Head of caudate nucleus (tissue), 42 donors: ENCODE data around the gene RPL28.
"Not testable (repeated sequence)": the region's sequence is repeated elsewhere in the genome, so short reads cannot be mapped to it uniquely, and the experiment has no call there.

ENCODE experiments used
- DNase-seq, 42 donors: peaks; one replicate each; pipeline versions ENCODE4 v3.0.0 to v3.0.0-alpha.2; 2020 to 2021; ENCODE audit warnings: mixed read lengths in 7 of 42
- intact Hi-C: fragments of 100-400 bp; cut with DNase I; formaldehyde crosslinking; loops from one replicate; pipeline ENCODE4 v1.15.0; 2022

RPL28 gene

GRCh38 chr19:55440411-55441105 lies 54.8 kb downstream of the RPL28 start:
- DNase-seq, result peak in 3 of 42 donors; percentile 19 to 41 (median 25)
- intact Hi-C loops, result no loop called here

- intact Hi-C loops, result no loop called here
- DNase-seq, result no peak
These were observed 55.6 kb downstream of the RPL28 start for GRCh38 chr19:55441319-55441691.

GRCh38 chr19:55441692-55442321 lies 56.1 kb downstream of the RPL28 start:
- intact Hi-C loops, result no loop called here
- DNase-seq, result peak in 22 of 42 donors; percentile 34 to 84 (median 58)

GRCh38 chr19:55442372-55442961 lies 56.7 kb downstream of the RPL28 start:
- peak in 13 of 42 donors; percentile 31 to 67 (median 54) for DNase-seq
- intact Hi-C loops, result no loop called here

- peak in 36 of 42 donors; percentile 42 to 82 (median 65) for DNase-seq
- intact Hi-C loops, result no loop called here
These were observed 57.5 kb downstream of the RPL28 start, which contains the start of gene SHISA7 for GRCh38 chr19:55443045-55443823. Gene SHISA7 (minus strand): TSS chr19:55443300. CDS start chr19:55442863, 437 bp downstream.

GRCh38 chr19:55443824-55444480 lies 58.2 kb downstream of the RPL28 start:
- no peak for DNase-seq
- intact Hi-C loops, result no loop called here

- peak in 8 of 42 donors; percentile 51 to 70 (median 59) for DNase-seq
- intact Hi-C loops, result no loop called here
These were observed 58.9 kb downstream of the RPL28 start for GRCh38 chr19:55444646-55445045.

- intact Hi-C loops, result no loop called here
- DNase-seq, result no peak
These were observed 60.3 kb downstream of the RPL28 start for GRCh38 chr19:55446060-55446459.

GRCh38 chr19:55447421-55448174 lies 61.9 kb downstream of the RPL28 start:
- intact Hi-C loops, result no loop called here

GRCh38 chr19:55448175-55448490 lies 62.4 kb downstream of the RPL28 start:
- intact Hi-C loops, DNase-seq: not testable (repeated sequence)

More at GRCh38 chr19:55447421-55448174, 61.9 kb downstream of the RPL28 start:
- peak; percentile 57 to 90 (median 78) for DNase-seq

- intact Hi-C loops, result no loop called here
- DNase-seq, result peak in 17 of 42 donors; percentile 23 to 72 (median 50)
These were observed 63.7 kb downstream of the RPL28 start for GRCh38 chr19:55449469-55449868.

GRCh38 chr19:55451163-55451964 lies 65.6 kb downstream of the RPL28 start:
- intact Hi-C loops, result no loop called here
- peak in 8 of 42 donors; percentile 17 to 63 (median 32) for DNase-seq

GRCh38 chr19:55451965-55452748 lies 66.4 kb downstream of the RPL28 start:
- peak; percentile 58 to 89 (median 80) for DNase-seq
- intact Hi-C loops, result no loop called here
